ENCODE results near the gene SBF2. TPM values are rescaled to one million over a fixed set of nuclear protein-coding genes. Genes with fewer than 3 reads are reported as not detected.
A peak's percentile ranks its signal among the peaks of the same experiment; 100 is the strongest.

Gene SBF2
- total RNA-seq, 1 experiment from 2014 or later, result 13.8 TPM

DNA sequence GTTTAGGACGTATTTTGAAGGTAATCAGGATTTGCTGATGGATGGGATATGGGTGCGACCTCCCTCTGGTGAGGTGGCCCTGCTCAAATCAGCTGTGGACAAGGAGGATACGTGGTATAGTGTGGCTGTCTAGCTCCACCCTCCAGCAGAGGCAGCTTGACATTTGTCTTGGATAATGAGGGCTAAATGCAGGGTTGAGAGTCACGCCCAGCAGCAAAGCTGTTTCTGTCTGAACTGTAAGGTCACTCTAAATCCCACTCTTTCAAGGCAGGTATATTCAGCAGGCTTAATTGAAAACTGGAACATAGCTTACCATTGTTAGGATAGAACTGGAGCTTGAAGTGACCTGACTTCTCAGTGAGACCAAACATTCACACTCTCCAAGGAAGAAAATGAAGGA is 531.5 kb downstream of the SBF2 start:
- Histone ChIP-seq H2AFZ (ENCODE audit: low read length) (no peak overlapping the region), H3K4me3 (ENCODE audit: low read length) (no peak overlapping the region), H3K9me3 (ENCODE audit: low read length) (no peaks in the 10 kb centered on the region), H3K4me2 (ENCODE audit: low read depth, low read length, poor library complexity, severe bottlenecking) (no peak overlapping the region), H3K9ac (ENCODE audit: low read length) (no peak overlapping the region), H4K20me1 (ENCODE audit: insufficient read depth, low read depth, low read length) (no peaks in the 10 kb centered on the region), H3K9me2 (replicated peaks; ENCODE audit: insufficient read depth, low read length) (no peaks in the 10 kb centered on the region), H3K4me1 (ENCODE audit: low read length) (peaks cover 41% of the 10 kb centered on the region), H3K36me3 (ENCODE audit: insufficient read depth, low read length) (no peaks in the 10 kb centered on the region), H3K79me2 (ENCODE audit: low read length) (no peaks in the 10 kb centered on the region), H3K27me3 (ENCODE audit: low read length) (no peaks in the 10 kb centered on the region), H3K27ac (ENCODE audit: low read length) (no peak overlapping the region)
- no peak for DNase-seq

DNA sequence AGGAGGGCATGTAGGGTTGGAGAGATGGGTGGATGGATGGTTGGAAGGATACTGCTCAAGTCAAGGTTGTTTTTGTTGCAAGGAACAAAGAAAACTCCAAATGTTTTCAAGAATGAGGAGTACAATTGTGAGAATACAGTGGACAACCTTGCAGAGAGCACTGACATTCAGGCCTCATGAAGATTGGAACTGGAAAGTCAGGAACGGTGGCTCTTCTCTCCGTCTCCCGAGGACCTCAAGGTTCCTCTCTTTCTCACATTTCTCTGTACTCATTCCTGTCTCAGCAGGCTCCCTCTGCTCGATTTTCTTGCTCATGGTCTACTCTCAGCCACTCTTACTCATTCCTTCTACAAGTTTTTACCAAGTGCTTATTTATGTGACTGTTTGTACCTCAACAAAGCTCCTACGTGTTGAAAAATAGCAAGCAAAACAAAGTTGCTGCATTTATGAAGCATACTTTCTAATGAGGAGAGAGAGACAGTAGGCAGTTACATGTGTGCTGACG is 532.5 kb downstream of the SBF2 start:
- no peaks in the 10 kb centered on the region for H3K79me2 ChIP-seq (ENCODE audit: low read length)
- peaks cover 51% of the 10 kb centered on the region for H3K4me1 ChIP-seq (ENCODE audit: low read length)
- H3K9ac ChIP-seq (ENCODE audit: low read length), result no peak overlapping the region
- H3K27ac ChIP-seq (ENCODE audit: low read length), result no peak overlapping the region
- H4K20me1 ChIP-seq (ENCODE audit: insufficient read depth, low read depth, low read length), result no peaks in the 10 kb centered on the region
- no peak for DNase-seq
- H2AFZ ChIP-seq (ENCODE audit: low read length), result no peak overlapping the region
- no peaks in the 10 kb centered on the region for H3K9me3 ChIP-seq (ENCODE audit: low read length)
- H3K4me2 ChIP-seq (ENCODE audit: low read depth, low read length, poor library complexity, severe bottlenecking), result no peak overlapping the region
- no peak overlapping the region for H3K4me3 ChIP-seq (ENCODE audit: low read length)
- no peaks in the 10 kb centered on the region for H3K27me3 ChIP-seq (ENCODE audit: low read length)
- H3K36me3 ChIP-seq (ENCODE audit: insufficient read depth, low read length), result no peaks in the 10 kb centered on the region
- H3K9me2 ChIP-seq (replicated peaks; ENCODE audit: insufficient read depth, low read length), result no peaks in the 10 kb centered on the region

DNA sequence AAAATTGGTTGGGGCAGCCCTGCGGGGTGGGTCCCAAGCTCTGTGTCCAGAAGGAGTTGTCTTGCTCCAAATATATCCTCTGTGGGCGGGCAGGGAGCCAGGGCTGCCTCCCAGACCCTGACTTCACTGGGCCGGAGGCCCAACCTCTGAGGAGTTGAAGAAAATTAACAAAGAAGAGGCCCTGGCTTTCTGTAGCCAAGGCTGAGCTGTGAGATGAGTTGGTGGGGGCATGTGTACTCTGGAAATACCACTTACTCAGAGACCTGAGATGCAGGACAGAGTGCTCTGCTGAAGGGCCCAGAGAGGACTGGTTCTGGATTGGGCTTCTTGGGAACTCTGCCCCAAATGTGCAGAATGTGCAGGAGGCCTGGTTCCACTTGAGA is 533.8 kb downstream of the SBF2 start:
- Histone ChIP-seq H3K4me1 (ENCODE audit: low read length) (peaks cover 57% of the 10 kb centered on the region), H3K79me2 (ENCODE audit: low read length) (no peaks in the 10 kb centered on the region), H3K4me2 (ENCODE audit: low read depth, low read length, poor library complexity, severe bottlenecking) (peak overlapping the region; percentile 83), H3K36me3 (ENCODE audit: insufficient read depth, low read length) (no peaks in the 10 kb centered on the region), H4K20me1 (ENCODE audit: insufficient read depth, low read depth, low read length) (no peaks in the 10 kb centered on the region), H3K9me3 (ENCODE audit: low read length) (no peaks in the 10 kb centered on the region), H3K9me2 (replicated peaks; ENCODE audit: insufficient read depth, low read length) (no peaks in the 10 kb centered on the region), H3K9ac (ENCODE audit: low read length) (peak overlapping the region; percentile 75; the same call in 1 of the 2 replicates), H2AFZ (ENCODE audit: low read length) (no peak overlapping the region), H3K4me3 (ENCODE audit: low read length) (peak overlapping the region; percentile 69; the same call in 1 of the 2 replicates), H3K27ac (ENCODE audit: low read length) (0 out of 2 replicates have a peak overlapping the region, but pooled peaks have one; percentile 12), H3K27me3 (ENCODE audit: low read length) (no peaks in the 10 kb centered on the region)
- no peak for DNase-seq

DNA sequence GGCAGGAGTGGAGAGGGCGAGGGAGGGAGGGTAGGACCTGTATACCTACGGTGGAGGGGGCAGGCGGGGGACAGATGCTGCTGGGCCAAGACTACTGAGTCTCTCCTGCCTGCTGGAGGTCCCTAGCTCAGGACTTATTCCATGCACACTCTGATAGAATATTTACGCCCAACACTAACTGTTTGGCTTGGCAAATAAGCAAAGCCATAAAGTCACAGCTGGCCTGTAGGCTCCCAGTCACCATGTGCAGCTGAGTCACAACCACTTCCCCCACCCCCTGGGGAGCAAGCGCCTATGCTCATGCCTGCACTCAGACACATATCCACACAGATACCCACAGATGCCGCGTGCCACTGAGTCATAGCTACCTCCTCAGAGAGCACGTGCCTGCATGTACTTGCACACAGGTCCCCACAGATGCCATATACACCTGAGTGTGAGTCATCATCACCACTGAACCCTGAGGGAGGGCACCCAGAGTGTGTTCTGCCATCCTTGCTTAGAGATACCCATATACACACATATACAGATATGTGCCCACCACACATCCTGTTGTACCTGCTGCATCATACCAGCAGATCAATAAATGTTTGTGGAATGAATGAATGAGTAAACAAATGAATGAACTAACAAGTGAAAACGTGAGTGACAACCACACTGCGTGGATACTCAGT is 534.4 kb downstream of the SBF2 start:
- peak overlapping the region; percentile 83 for H3K4me2 ChIP-seq (ENCODE audit: low read depth, low read length, poor library complexity, severe bottlenecking)
- peaks cover 57% of the 10 kb centered on the region for H3K4me1 ChIP-seq (ENCODE audit: low read length)
- peak overlapping the region; percentile 69 for H3K4me3 ChIP-seq (ENCODE audit: low read length)
- peak; percentile 91 for DNase-seq
- H3K9ac ChIP-seq (ENCODE audit: low read length), result peak overlapping the region; percentile 75
- H3K27ac ChIP-seq (ENCODE audit: low read length), result peak overlapping the region; percentile 73
- no peaks in the 10 kb centered on the region for H3K27me3 ChIP-seq (ENCODE audit: low read length)
- H3K9me2 ChIP-seq (replicated peaks; ENCODE audit: insufficient read depth, low read length), result no peaks in the 10 kb centered on the region
- no peaks in the 10 kb centered on the region for H4K20me1 ChIP-seq (ENCODE audit: insufficient read depth, low read depth, low read length)
- H3K79me2 ChIP-seq (ENCODE audit: low read length), result no peaks in the 10 kb centered on the region
- no peaks in the 10 kb centered on the region for H3K9me3 ChIP-seq (ENCODE audit: low read length)
- peak overlapping the region; percentile 29; the same call in 1 of the 2 replicates for H2AFZ ChIP-seq (ENCODE audit: low read length)
- no peaks in the 10 kb centered on the region for H3K36me3 ChIP-seq (ENCODE audit: insufficient read depth, low read length)

DNA sequence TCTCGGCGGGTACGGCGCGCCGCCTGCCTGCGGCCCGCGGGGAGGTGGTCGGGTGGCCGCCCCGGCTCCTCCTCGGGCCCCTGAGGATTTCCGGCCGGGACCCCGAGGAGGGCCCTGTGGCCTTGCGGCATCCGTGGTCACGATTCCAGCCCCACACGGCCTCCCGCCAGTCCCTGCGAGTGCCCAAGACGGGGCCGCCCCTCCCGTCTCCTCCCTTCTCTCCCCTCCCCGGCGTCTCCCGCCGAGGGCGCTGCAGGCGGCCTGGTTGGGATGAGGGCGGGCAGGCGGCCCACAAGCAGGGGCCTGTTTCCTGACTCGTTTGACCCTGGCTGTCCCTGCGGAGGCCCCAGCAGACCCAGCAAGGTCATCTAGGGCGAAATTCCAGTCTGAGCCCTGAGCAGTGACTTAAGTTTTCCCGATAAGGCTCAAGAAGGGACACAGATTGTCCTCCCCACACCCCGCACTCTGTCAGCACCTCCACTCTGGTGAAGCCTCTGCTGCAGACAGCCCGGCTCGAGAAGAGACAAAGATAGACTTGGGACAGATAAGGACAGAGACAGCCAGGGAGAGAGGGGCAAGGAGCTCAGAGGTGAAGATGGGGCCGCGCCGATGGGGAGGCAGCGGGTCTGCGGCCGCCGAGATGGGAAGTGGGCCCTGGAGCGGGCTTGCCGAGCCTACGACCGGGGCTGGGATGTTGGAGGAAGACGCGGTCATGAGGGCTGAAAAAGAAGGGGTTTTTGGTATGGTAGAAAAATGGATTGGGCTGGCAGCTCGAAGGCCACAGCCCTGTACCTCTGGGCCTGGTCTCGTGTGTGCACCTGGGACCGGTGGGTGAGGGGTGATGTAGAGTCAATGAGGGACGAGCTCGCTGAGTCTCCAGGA is 535.1 kb downstream of the SBF2 start:
- no peaks in the 10 kb centered on the region for H3K79me2 ChIP-seq (ENCODE audit: low read length)
- peak overlapping the region; percentile 83 for H3K4me2 ChIP-seq (ENCODE audit: low read depth, low read length, poor library complexity, severe bottlenecking)
- H3K36me3 ChIP-seq (ENCODE audit: insufficient read depth, low read length), result no peaks in the 10 kb centered on the region
- H4K20me1 ChIP-seq (ENCODE audit: insufficient read depth, low read depth, low read length), result no peaks in the 10 kb centered on the region
- no peaks in the 10 kb centered on the region for H3K27me3 ChIP-seq (ENCODE audit: low read length)
- H3K9ac ChIP-seq (ENCODE audit: low read length), result peak overlapping the region; percentile 75
- H3K4me1 ChIP-seq (ENCODE audit: low read length), result peaks cover 59% of the 10 kb centered on the region
- H2AFZ ChIP-seq (ENCODE audit: low read length), result peak overlapping the region; percentile 29; the same call in 1 of the 2 replicates
- DNase-seq, result peak; percentile 85
- peak overlapping the region; percentile 69 for H3K4me3 ChIP-seq (ENCODE audit: low read length)
- H3K9me2 ChIP-seq (replicated peaks; ENCODE audit: insufficient read depth, low read length), result no peaks in the 10 kb centered on the region
- H3K27ac ChIP-seq (ENCODE audit: low read length), result peak overlapping the region; percentile 73
- no peaks in the 10 kb centered on the region for H3K9me3 ChIP-seq (ENCODE audit: low read length)

DNA sequence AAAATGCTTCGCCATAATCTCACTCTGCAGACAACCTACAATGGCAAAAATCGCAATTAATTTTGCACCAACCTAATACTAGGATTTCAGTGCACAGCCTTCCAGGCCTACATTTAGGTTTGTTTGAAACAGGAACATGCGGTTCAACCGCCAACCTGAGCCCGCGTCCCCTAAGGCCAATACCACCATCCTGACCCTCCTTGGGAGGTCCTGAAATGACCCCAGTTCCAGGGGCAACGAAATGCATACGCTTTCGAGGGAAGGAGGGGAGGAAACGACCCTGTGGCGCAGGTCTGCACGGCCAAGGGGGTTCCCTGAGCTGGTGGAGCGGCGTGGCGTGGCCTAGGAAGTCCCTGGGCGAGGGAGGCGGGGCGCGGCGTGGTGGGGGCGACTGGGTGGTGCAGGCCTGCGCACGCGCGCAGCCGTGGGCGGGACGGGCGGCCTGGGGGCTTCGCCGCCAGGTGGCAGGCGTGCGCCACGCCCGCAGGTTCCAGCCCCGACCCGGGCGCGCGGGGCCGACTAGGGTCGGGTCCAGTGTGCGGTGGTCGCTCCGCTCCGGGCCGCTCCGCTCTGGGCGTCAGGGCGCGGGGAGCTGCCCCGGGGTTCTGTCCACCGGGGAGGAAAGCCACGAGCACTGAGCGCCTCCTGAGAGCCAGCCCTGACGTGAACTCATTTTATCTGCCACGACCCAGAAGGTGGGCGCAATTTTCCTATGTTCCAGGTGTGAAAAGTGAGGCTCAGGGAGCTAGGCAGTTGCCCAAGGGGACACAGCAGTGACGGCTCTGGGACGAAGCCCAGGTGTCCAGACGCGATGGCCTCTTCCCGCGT is 536.0 kb downstream of the SBF2 start:
- H3K4me2 ChIP-seq (ENCODE audit: low read depth, low read length, poor library complexity, severe bottlenecking), result peak overlapping the region; percentile 83
- no peaks in the 10 kb centered on the region for H3K9me2 ChIP-seq (replicated peaks; ENCODE audit: insufficient read depth, low read length)
- peak overlapping the region; percentile 69 for H3K4me3 ChIP-seq (ENCODE audit: low read length)
- no peaks in the 10 kb centered on the region for H4K20me1 ChIP-seq (ENCODE audit: insufficient read depth, low read depth, low read length)
- peak overlapping the region; percentile 72; the same call in 1 of the 2 replicates for H2AFZ ChIP-seq (ENCODE audit: low read length)
- no peaks in the 10 kb centered on the region for H3K36me3 ChIP-seq (ENCODE audit: insufficient read depth, low read length)
- H3K27me3 ChIP-seq (ENCODE audit: low read length), result no peaks in the 10 kb centered on the region
- no peaks in the 10 kb centered on the region for H3K9me3 ChIP-seq (ENCODE audit: low read length)
- no peaks in the 10 kb centered on the region for H3K79me2 ChIP-seq (ENCODE audit: low read length)
- H3K4me1 ChIP-seq (ENCODE audit: low read length), result peaks cover 68% of the 10 kb centered on the region
- peak; percentile 96 for DNase-seq
- H3K9ac ChIP-seq (ENCODE audit: low read length), result peak overlapping the region; percentile 75
- H3K27ac ChIP-seq (ENCODE audit: low read length), result peak overlapping the region; percentile 87

DNA sequence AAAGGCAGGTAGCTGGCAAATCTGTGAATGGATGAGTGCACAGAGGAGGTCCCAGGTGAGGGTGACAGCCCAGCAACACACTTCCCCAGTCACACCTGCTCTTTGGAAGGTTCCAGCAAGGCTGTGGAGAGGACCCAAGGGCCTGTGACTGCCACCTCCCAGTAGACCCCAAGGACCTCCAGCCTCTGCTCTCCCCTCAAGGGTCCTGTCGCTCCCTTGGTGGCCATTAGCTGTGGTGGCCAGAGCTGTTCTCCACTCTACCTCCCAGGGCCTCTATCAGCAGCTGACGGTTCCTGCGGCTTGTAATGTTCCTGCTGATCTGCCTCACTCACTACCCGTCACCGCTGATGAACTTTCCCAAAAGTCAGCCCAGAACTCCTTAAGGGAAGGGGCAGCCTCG is 537.1 kb downstream of the SBF2 start:
- Histone ChIP-seq H3K4me1 (ENCODE audit: low read length) (peaks cover 79% of the 10 kb centered on the region), H3K4me2 (ENCODE audit: low read depth, low read length, poor library complexity, severe bottlenecking) (peak overlapping the region; percentile 83), H3K36me3 (ENCODE audit: insufficient read depth, low read length) (peaks cover 4% of the 10 kb centered on the region; the same call in 1 of the 2 replicates), H3K4me3 (ENCODE audit: low read length) (no peak overlapping the region), H3K27ac (ENCODE audit: low read length) (peak overlapping the region; percentile 87), H3K9me2 (replicated peaks; ENCODE audit: insufficient read depth, low read length) (no peaks in the 10 kb centered on the region), H4K20me1 (ENCODE audit: insufficient read depth, low read depth, low read length) (no peaks in the 10 kb centered on the region), H2AFZ (ENCODE audit: low read length) (no peak overlapping the region), H3K9me3 (ENCODE audit: low read length) (no peaks in the 10 kb centered on the region), H3K79me2 (ENCODE audit: low read length) (no peaks in the 10 kb centered on the region), H3K9ac (ENCODE audit: low read length) (no peak overlapping the region), H3K27me3 (ENCODE audit: low read length) (no peaks in the 10 kb centered on the region)
- no peak for DNase-seq

Measured in Karpas-422 (cell line).